HepG2 (cell line): ENCODE results near the gene EARS2. TPM values are rescaled to one million over a fixed set of nuclear protein-coding genes. Genes with fewer than 3 reads are reported as not detected.
A peak's percentile ranks its signal among the peaks of the same experiment; 100 is the strongest.

ENCODE experiments used
- ATAC-seq: fragments of 200-7000 bp; cut with Tn5 transposase; 3 replicates; pipeline ENCODE4 v1.9.1; 2020; ENCODE audit warnings: mild to moderate bottlenecking, moderate library complexity
- BruUV-seq: library from RNA; stranded (reverse); fragments of 400-500 nt; replicated peaks from 2 replicates; lab custom pipeline; 2021; lab: Mats Ljungman, UMichigan
- CTCF ChIA-PET: fragments of 300-600 bp; formaldehyde crosslinking; extraction: SDS; loops from one replicate; lab custom pipeline; 2021; ENCODE audit warnings: low total read pairs, inconsistent platforms, low intra/inter-chr PET ratio; lab: Yijun Ruan, JAX
- POLR2A ChIA-PET: fragments of 350-600 bp; sonication (Branson Sonifier 250); formaldehyde crosslinking; loops from one replicate; lab custom pipeline; 2020; ENCODE audit warnings: antibody characterized with exemption, inconsistent platforms; lab: Yijun Ruan, JAX
- DNase-seq: peaks from one replicate; pipeline ENCODE4 v3.0.0-alpha.2; 2015; ENCODE audit warnings: low spot score
- FAIRE-seq: peaks from 3 replicates; lab custom pipeline; 2011; peaks lifted over from hg19 to GRCh38; lab: Jason Lieb, UNC
- H2AFZ ChIP-seq: one replicate; pipeline ENCODE4 v1.6.1; 2011; ENCODE audit warnings: low read length, inconsistent platforms
- H3K27ac ChIP-seq: fragments of 300-600 bp; 3 replicates; pipeline ENCODE4 v1.8.0; 2011; ENCODE audit warnings: mixed run types, mild to moderate bottlenecking, mixed read lengths, low read length, inconsistent platforms; ENCODE audit not compliant: insufficient read depth; ENCODE audit errors: extremely low read length
- H3K27me3 ChIP-seq, 2 experiments: fragments of 200-600 bp in 1 of 2; 2 replicates in 1 of 2; 3 replicates in 1 of 2; pipeline versions ENCODE4 v1.6.0 to v1.8.0; 2011; ENCODE audit warnings: low read length in 2 of 2, mild to moderate bottlenecking in 2 of 2, moderate library complexity in 2 of 2, inconsistent platforms in 1 of 2; ENCODE audit not compliant: insufficient read depth in 2 of 2, control insufficient read depth in 1 of 2
- H3K36me3 ChIP-seq, 2 experiments: fragments of 200-600 bp in 1 of 2; replicated peaks in 1 of 2; 2 replicates in 1 of 2; 3 replicates in 1 of 2; pipeline versions ENCODE4 v1.5.1 to v1.8.0; 2011; ENCODE audit warnings: low read length in 2 of 2, inconsistent platforms in 1 of 2; ENCODE audit not compliant: insufficient read depth in 2 of 2, control insufficient read depth in 1 of 2
- H3K4me1 ChIP-seq: 2 replicates; pipeline ENCODE4 v1.5.1; 2012; ENCODE audit warnings: low read length, inconsistent platforms; ENCODE audit not compliant: insufficient read depth
- H3K4me2 ChIP-seq: 2 replicates; pipeline ENCODE4 v1.6.0; 2011; ENCODE audit warnings: low read depth, low read length, inconsistent platforms
- H3K4me3 ChIP-seq, 3 experiments: fragments of 200-600 bp in 1 of 3; sonication (generic), shearing (Covaris generic) in 1 of 3; replicated peaks in 1 of 3; 2 replicates each; pipeline ENCODE4 v1.5.1; 2011 to 2016; ENCODE audit warnings: low read length in 3 of 3, inconsistent platforms in 2 of 3, low read depth in 2 of 3, mild to moderate bottlenecking in 2 of 3, control low read depth in 1 of 3, mixed read lengths in 1 of 3; ENCODE audit not compliant: insufficient read depth in 1 of 3
- H3K79me2 ChIP-seq: one replicate; pipeline ENCODE4 v1.6.1; 2011; ENCODE audit warnings: low read length, inconsistent platforms; ENCODE audit not compliant: insufficient read depth
- H3K9ac ChIP-seq: 2 replicates; pipeline ENCODE4 v1.6.0; 2011; ENCODE audit warnings: mild to moderate bottlenecking, low read depth, low read length, inconsistent platforms; ENCODE audit not compliant: insufficient read depth
- H3K9me3 ChIP-seq: 2 replicates; pipeline ENCODE4 v1.5.1; 2012; ENCODE audit warnings: mild to moderate bottlenecking, low read length
- H4K20me1 ChIP-seq: 2 replicates; pipeline ENCODE4 v1.6.0; 2011; ENCODE audit warnings: inconsistent platforms, mild to moderate bottlenecking, low read length, moderate library complexity; ENCODE audit not compliant: insufficient read depth
- ADNP ChIP-seq: sonication (generic); formaldehyde crosslinking; IDR thresholded peaks from 2 replicates; pipeline ENCODE4 v1.4.0; 2020; ENCODE audit warnings: missing genetic modification reagents
- CHD4 ChIP-seq: fragments of 200-600 bp; sonication (generic); IDR thresholded peaks from 2 replicates; pipeline ENCODE4 v1.7.0; 2017; ENCODE audit warnings: mild to moderate bottlenecking, low read length, borderline replicate concordance
- HMGA1 ChIP-seq: sonication (generic); formaldehyde crosslinking; conservative IDR thresholded peaks from 2 replicates; pipeline ENCODE4 v1.4.0; 2020; ENCODE audit warnings: missing genetic modification reagents
- KAT8 ChIP-seq: IDR thresholded peaks from 2 replicates; pipeline ENCODE4 v1.6.1; 2016; ENCODE audit warnings: missing genetic modification reagents, missing compliant biosample characterization
- MED1 ChIP-seq: sonication (generic); formaldehyde crosslinking; IDR thresholded peaks from 2 replicates; pipeline ENCODE4 v1.4.0; 2020; ENCODE audit warnings: missing genetic modification reagents
- MLLT10 ChIP-seq: sonication (generic); formaldehyde crosslinking; IDR thresholded peaks from 2 replicates; pipeline ENCODE4 v1.4.0; 2020; ENCODE audit warnings: missing genetic modification reagents
- PHF21A ChIP-seq: sonication (generic); formaldehyde crosslinking; IDR thresholded peaks from 2 replicates; pipeline ENCODE4 v1.5.0; 2020; ENCODE audit warnings: mild to moderate bottlenecking, missing genetic modification reagents
- TCF7 ChIP-seq: sonication (generic); IDR thresholded peaks from 2 replicates; pipeline ENCODE4 v1.6.1; 2016; ENCODE audit warnings: antibody characterized with exemption, low read depth
- ZMYM3 ChIP-seq: sonication (generic); formaldehyde crosslinking; IDR thresholded peaks from 2 replicates; pipeline ENCODE4 v1.5.1; 2020; ENCODE audit warnings: mild to moderate bottlenecking, missing genetic modification reagents
- ZNF570 ChIP-seq: sonication (generic); formaldehyde crosslinking; IDR thresholded peaks from 2 replicates; pipeline ENCODE4 v1.4.0; 2020; ENCODE audit warnings: mild to moderate bottlenecking, missing genetic modification reagents, borderline replicate concordance
- ZNF629 ChIP-seq: sonication (generic); formaldehyde crosslinking; conservative IDR thresholded peaks from 2 replicates; pipeline ENCODE4 v1.5.0; 2020; ENCODE audit warnings: missing genetic modification reagents
- WGBS: methylation state at CpG from one replicate; pipeline ENCODE4 v1.1.6; 2017; ENCODE audit warnings: low lambda C conversion rate; 5-methylcytosine and 5-hydroxymethylcytosine counted together
- in situ Hi-C: cut with HindIII; loops from 2 replicates; pipeline ENCODE4 v1.10.0; 2017; ENCODE audit warnings: low pct_unique_long_range_greater_than_20kb; ENCODE audit not compliant: extremely low pct_ligation_motif_present
- intact Hi-C: fragments of 100-400 bp; cut with micrococcal nuclease; formaldehyde crosslinking; loops from one replicate; pipeline ENCODE4 v1.10.0; 2022; ENCODE audit not compliant: unreplicated experiment
- polyA plus RNA-seq, 8 experiments: library from polyadenylated mRNA; depleted of rRNA in 3 of 8; stranded (reverse) in 7 of 8; unstranded in 1 of 8; fragments of >200 nt; fragmentation: Illumina TruSeq in 4 of 8; extraction: Trizol in 4 of 8; gene quantifications; 2 replicates each; pipeline versions ENCODE4 v1.2.1 to v1.2.3, GENCODE V29; 2011 to 2016; ENCODE audit warnings: low read depth in 4 of 8, missing spikeins in 1 of 8, mixed read lengths in 1 of 8; ENCODE audit not compliant: insufficient read depth in 1 of 8
- total RNA-seq, 5 experiments: library from RNA; depleted of rRNA; stranded (reverse); fragments of >200 nt; fragmentation: Illumina TruSeq; extraction: Trizol; gene quantifications; 2 replicates each; pipeline ENCODE4 v1.2.3, GENCODE V29; 2016; ENCODE audit warnings: low read depth in 1 of 5
- TF ChIP-seq, protein P1 (sequence below), 2 experiments: sonication (generic) in 1 of 2; formaldehyde crosslinking in 1 of 2; IDR thresholded peaks; 2 replicates each; pipeline versions ENCODE4 v1.6.1 to v1.9.0; 2014 to 2022; ENCODE audit warnings: antibody characterized with exemption in 1 of 2, borderline replicate concordance in 1 of 2, inconsistent platforms in 1 of 2, low read depth in 1 of 2, missing genetic modification reagents in 1 of 2

EARS2 gene
- total and polyA plus RNA-seq, 2 of the 13 experiments (the other 11 are each of a cell fraction or from before 2014, with no cell fraction given): 49.4 to 80.4 TPM

DNA sequence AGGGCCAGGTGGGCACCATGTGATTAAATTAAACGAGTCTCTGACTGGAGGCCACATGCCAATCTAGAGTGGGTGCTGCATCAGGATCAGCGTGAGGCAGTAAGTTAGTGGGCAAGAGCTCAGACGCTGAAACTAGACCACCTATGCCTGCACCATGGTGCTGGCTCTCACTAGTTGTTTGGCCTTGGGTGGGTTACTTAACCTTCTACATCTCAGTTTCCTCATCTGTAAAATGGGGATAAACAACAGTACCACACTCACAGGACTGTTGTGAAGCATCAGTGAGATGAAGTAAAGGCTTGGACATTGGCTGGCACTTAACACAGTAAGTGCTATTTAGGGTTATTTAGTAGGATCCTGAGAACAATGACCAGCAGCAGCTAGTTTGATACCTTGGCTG is 33.0 kb upstream of the EARS2 start:
- ChIA-PET CTCF (no interaction called here), POLR2A (no interaction called here)
- Histone ChIP-seq H3K4me1 (peaks cover 31% of the 10 kb centered on the region), H3K36me3 (peaks cover 46 to 85% of the 10 kb centered on the region in 2 experiments), H4K20me1 (peaks cover 31% of the 10 kb centered on the region), H3K4me3 (no peak overlapping the region), H2AFZ (no peak overlapping the region), H3K27ac (no peak overlapping the region), H3K27me3 (no peaks in the 10 kb centered on the region; a peak in 1 of 5 replicates), H3K9ac (no peak overlapping the region), H3K9me3 (no peaks in the 10 kb centered on the region), H3K79me2 (peaks cover 78% of the 10 kb centered on the region), H3K4me2 (no peak overlapping the region)
- intact Hi-C loops: no loop called here
- in situ Hi-C loops: no loop called here
- no peak for ATAC-seq
- no peak for FAIRE-seq
- BruUV-seq: no TSS peak
- DNase-seq: no peak
- WGBS: 71% methylated on average over 3 of the region's 3 CpGs
- TF ChIP-seq PHF21A (CRISPR knock-in tag): 0 out of 2 replicates have a peak, but pooled peaks have one; percentile 20
- TF ChIP-seq ZNF570 (CRISPR knock-in tag): no peak
- TF ChIP-seq ADNP (CRISPR knock-in tag): 0 out of 2 replicates have a peak, but pooled peaks have one; percentile 43
- TF ChIP-seq, protein P1, sequence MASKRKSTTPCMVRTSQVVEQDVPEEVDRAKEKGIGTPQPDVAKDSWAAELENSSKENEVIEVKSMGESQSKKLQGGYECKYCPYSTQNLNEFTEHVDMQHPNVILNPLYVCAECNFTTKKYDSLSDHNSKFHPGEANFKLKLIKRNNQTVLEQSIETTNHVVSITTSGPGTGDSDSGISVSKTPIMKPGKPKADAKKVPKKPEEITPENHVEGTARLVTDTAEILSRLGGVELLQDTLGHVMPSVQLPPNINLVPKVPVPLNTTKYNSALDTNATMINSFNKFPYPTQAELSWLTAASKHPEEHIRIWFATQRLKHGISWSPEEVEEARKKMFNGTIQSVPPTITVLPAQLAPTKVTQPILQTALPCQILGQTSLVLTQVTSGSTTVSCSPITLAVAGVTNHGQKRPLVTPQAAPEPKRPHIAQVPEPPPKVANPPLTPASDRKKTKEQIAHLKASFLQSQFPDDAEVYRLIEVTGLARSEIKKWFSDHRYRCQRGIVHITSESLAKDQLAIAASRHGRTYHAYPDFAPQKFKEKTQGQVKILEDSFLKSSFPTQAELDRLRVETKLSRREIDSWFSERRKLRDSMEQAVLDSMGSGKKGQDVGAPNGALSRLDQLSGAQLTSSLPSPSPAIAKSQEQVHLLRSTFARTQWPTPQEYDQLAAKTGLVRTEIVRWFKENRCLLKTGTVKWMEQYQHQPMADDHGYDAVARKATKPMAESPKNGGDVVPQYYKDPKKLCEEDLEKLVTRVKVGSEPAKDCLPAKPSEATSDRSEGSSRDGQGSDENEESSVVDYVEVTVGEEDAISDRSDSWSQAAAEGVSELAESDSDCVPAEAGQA (IDR thresholded peaks at IDR 0.05; ENCODE audit: low read depth): no peak
- TF ChIP-seq, protein P1 (CRISPR knock-in tag; IDR thresholded peaks at IDR 0.05; ENCODE audit: borderline replicate concordance): no peak
- TF ChIP-seq KAT8 (CRISPR knock-in tag): no peak
- TF ChIP-seq HMGA1 (CRISPR knock-in tag): no peak
- TF ChIP-seq MLLT10: 0 out of 2 replicates have a peak, but pooled peaks have one; percentile 37
- no peak for TF ChIP-seq TCF7
- peak; percentile 95 for TF ChIP-seq ZNF629 (CRISPR knock-in tag)
- peak; percentile 41; the same call in 1 of the 2 replicates for TF ChIP-seq ZMYM3 (CRISPR knock-in tag)
- peak; percentile 27; the same call in 1 of the 2 replicates for TF ChIP-seq MED1 (CRISPR knock-in tag)
- TF ChIP-seq CHD4: 0 out of 2 replicates have a peak, but pooled peaks have one; percentile 49
